DOHH2 (cell line): ENCODE measurements around the gene VTI1A.

ENCODE experiments used
- EZH2phosphoT487 ChIP-seq: fragments of 200-600 bp; sonication (generic); IDR thresholded peaks from 2 replicates; pipeline ENCODE4 v1.6.1; 2017; ENCODE audit warnings: borderline replicate concordance, mild to moderate bottlenecking, antibody characterized with exemption, low read length, moderate library complexity, mixed read lengths
- TF ChIP-seq, protein P1 (sequence below): fragments of 200-600 bp; sonication (generic); IDR thresholded peaks from one replicate; pipeline ENCODE4 v1.5.1; 2014; ENCODE audit warnings: antibody characterized with exemption, mild to moderate bottlenecking, low read depth, low read length; ENCODE audit not compliant: poor library complexity, severe bottlenecking

DNA sequence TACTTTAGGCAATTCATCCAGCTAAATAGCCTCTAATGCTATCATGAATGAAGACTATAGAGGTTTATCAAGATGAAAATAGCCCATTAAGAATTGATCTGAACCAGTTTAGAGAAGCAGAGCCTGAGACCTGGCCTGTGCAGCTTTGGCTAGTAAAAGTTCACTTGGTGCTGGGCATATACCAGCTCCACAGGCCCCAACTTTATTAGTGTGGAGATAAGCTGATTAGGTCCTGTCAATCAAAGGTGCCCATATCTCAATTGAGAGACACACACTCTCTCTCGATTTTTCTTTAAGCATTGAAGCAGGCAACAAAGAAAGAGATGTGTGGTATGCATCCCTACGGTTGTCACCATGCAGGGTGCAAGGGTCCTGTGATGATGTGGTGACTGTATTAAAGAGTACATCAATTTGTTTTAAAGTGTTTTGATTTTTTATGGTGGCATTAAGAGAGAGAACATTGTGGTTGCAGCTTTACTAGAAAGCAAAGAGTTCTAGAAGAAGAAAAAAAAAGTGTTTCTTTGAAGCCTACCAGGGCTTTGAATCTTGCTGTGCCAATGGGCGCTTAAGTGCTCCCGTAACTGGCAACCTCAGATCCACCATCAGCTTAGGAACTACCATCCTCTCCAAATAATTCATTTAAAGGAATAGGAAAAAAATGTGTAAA is 111.6 kb downstream of the VTI1A start:
- TF ChIP-seq, protein P1, sequence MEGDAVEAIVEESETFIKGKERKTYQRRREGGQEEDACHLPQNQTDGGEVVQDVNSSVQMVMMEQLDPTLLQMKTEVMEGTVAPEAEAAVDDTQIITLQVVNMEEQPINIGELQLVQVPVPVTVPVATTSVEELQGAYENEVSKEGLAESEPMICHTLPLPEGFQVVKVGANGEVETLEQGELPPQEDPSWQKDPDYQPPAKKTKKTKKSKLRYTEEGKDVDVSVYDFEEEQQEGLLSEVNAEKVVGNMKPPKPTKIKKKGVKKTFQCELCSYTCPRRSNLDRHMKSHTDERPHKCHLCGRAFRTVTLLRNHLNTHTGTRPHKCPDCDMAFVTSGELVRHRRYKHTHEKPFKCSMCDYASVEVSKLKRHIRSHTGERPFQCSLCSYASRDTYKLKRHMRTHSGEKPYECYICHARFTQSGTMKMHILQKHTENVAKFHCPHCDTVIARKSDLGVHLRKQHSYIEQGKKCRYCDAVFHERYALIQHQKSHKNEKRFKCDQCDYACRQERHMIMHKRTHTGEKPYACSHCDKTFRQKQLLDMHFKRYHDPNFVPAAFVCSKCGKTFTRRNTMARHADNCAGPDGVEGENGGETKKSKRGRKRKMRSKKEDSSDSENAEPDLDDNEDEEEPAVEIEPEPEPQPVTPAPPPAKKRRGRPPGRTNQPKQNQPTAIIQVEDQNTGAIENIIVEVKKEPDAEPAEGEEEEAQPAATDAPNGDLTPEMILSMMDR, result no peak
- TF ChIP-seq EZH2phosphoT487, result no peak
